ENCODE data around the gene DCLK2. TPM values are rescaled to one million over a fixed set of nuclear protein-coding genes. Genes with fewer than 3 reads are reported as not detected.

The DCLK2 gene
- total RNA-seq, 2 experiments from 2014 or later = not detected

DNA sequence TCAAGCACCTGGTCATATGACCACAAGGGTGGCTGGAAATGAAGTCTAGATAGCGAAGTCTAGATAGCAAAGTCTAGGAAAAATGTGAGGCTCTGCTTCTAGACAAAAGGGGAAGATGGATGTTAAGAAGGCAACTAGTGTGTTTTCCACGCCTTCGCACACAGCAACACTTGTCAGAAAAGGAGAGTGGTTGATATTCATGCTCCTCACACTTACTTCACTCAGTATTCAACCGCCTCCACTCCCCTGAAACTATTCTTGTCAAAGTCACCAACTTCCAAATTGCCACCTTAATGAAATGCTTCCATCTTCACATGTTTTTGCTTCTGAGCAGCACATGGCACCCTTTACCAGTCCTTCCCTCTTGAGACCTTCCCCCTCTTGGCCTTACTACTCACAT, 27.7 kb upstream of the DCLK2 start:
- H3K27ac ChIP-seq (ENCODE audit: low read depth, low read length, poor library complexity, severe bottlenecking) = no peak overlapping the region
- no peaks in the 10 kb centered on the region for H4K20me1 ChIP-seq (ENCODE audit: insufficient read depth, low read length)
- TF ChIP-seq, protein P1, sequence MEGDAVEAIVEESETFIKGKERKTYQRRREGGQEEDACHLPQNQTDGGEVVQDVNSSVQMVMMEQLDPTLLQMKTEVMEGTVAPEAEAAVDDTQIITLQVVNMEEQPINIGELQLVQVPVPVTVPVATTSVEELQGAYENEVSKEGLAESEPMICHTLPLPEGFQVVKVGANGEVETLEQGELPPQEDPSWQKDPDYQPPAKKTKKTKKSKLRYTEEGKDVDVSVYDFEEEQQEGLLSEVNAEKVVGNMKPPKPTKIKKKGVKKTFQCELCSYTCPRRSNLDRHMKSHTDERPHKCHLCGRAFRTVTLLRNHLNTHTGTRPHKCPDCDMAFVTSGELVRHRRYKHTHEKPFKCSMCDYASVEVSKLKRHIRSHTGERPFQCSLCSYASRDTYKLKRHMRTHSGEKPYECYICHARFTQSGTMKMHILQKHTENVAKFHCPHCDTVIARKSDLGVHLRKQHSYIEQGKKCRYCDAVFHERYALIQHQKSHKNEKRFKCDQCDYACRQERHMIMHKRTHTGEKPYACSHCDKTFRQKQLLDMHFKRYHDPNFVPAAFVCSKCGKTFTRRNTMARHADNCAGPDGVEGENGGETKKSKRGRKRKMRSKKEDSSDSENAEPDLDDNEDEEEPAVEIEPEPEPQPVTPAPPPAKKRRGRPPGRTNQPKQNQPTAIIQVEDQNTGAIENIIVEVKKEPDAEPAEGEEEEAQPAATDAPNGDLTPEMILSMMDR (conservative IDR thresholded peaks at IDR 0.05; ENCODE audit: low read length) = no peak
- TF ChIP-seq EZH2phosphoT487 (IDR thresholded peaks at IDR 0.05; ENCODE audit: borderline replicate concordance, low read depth, low read length) = no peak
- no peaks in the 10 kb centered on the region for H3K36me3 ChIP-seq (ENCODE audit: insufficient read depth, low read length)
- BruUV-seq (replicated peaks) = no TSS peak
- no peaks in the 10 kb centered on the region for H3K4me1 ChIP-seq (ENCODE audit: insufficient read depth, low read length, poor library complexity, severe bottlenecking)
- intact Hi-C loops (cut with micrococcal nuclease; ENCODE audit: unreplicated experiment) = no loop called here
- no peak overlapping the region for H3K4me2 ChIP-seq (ENCODE audit: low read length)
- DNase-seq (ENCODE audit: low spot score) = no peak
- no peak overlapping the region for H2AFZ ChIP-seq (ENCODE audit: low read length)
- ChIA-PET CTCF (ENCODE audit: unreplicated experiment) (no interaction called here), POLR2A (no interaction called here)
- H3K9me3 ChIP-seq (ENCODE audit: low read length) = no peaks in the 10 kb centered on the region
- no peaks in the 10 kb centered on the region for H3K9me2 ChIP-seq (ENCODE audit: insufficient read depth, low read length)
- H3K4me3 ChIP-seq (ENCODE audit: low read depth, low read length, poor library complexity, severe bottlenecking) = no peak overlapping the region
- no peaks in the 10 kb centered on the region for H3K79me2 ChIP-seq (ENCODE audit: insufficient read depth, low read depth, low read length)

DNA sequence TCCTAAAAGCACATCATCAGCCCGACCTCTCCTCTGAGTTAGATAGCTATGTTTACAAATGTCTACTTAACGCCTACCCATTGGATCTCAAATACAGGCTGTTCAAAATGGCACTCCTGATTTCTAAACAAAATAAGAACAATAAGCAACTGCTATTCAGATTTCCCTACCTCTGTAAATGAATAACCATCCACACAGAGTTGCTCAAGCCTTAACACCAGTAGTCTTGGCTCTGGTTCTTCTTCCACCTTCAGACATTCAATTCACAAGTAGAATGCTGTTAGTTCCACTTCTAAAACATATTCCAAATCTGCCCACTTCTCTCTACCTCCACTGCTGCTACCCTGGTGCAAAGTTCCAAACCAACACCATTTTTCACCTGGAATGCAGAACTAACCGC, 27.1 kb upstream of the DCLK2 start:
- Histone ChIP-seq H3K4me2 (ENCODE audit: low read length) (no peak overlapping the region), H3K9me3 (ENCODE audit: low read length) (no peaks in the 10 kb centered on the region), H3K27ac (ENCODE audit: low read depth, low read length, poor library complexity, severe bottlenecking) (no peak overlapping the region), H4K20me1 (ENCODE audit: insufficient read depth, low read length) (no peaks in the 10 kb centered on the region), H3K36me3 (ENCODE audit: insufficient read depth, low read length) (no peaks in the 10 kb centered on the region), H2AFZ (ENCODE audit: low read length) (no peak overlapping the region), H3K9me2 (ENCODE audit: insufficient read depth, low read length) (no peaks in the 10 kb centered on the region), H3K79me2 (ENCODE audit: insufficient read depth, low read depth, low read length) (no peaks in the 10 kb centered on the region), H3K4me1 (ENCODE audit: insufficient read depth, low read length, poor library complexity, severe bottlenecking) (no peaks in the 10 kb centered on the region), H3K4me3 (ENCODE audit: low read depth, low read length, poor library complexity, severe bottlenecking) (no peak overlapping the region)
- no peak for DNase-seq (ENCODE audit: low spot score)
- intact Hi-C loops (cut with micrococcal nuclease; ENCODE audit: unreplicated experiment) = no loop called here
- BruUV-seq (replicated peaks) = no TSS peak
- POLR2A ChIA-PET = no interaction called here
- CTCF ChIA-PET (ENCODE audit: unreplicated experiment) = no interaction called here
- TF ChIP-seq, protein P1 (conservative IDR thresholded peaks at IDR 0.05; ENCODE audit: low read length) = no peak
- TF ChIP-seq EZH2phosphoT487 (IDR thresholded peaks at IDR 0.05; ENCODE audit: borderline replicate concordance, low read depth, low read length) = no peak

DNA sequence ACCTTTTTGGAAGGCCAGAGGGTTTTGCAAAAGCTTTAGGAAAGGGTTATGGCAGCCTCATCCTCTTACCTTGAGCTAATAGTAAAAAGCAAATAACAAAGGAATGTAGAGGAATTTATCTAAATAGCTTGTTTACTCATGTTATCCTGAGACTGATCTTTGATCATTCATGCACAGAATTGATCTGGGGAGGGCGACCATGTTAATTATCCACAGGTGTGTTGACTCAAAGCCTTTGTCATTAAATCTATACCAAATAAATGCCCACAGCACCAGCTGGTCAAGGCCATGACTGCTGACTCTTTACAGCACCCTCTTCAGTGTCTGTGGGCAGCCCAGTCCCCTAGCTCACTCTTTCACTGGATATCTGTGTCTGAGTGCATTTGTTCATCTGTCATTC, 22.8 kb upstream of the DCLK2 start:
- Histone ChIP-seq H2AFZ (ENCODE audit: low read length) (no peak overlapping the region), H4K20me1 (ENCODE audit: insufficient read depth, low read length) (no peaks in the 10 kb centered on the region), H3K4me1 (ENCODE audit: insufficient read depth, low read length, poor library complexity, severe bottlenecking) (no peaks in the 10 kb centered on the region), H3K4me2 (ENCODE audit: low read length) (no peak overlapping the region), H3K9me2 (ENCODE audit: insufficient read depth, low read length) (no peaks in the 10 kb centered on the region), H3K9me3 (ENCODE audit: low read length) (no peaks in the 10 kb centered on the region), H3K27ac (ENCODE audit: low read depth, low read length, poor library complexity, severe bottlenecking) (no peak overlapping the region), H3K4me3 (ENCODE audit: low read depth, low read length, poor library complexity, severe bottlenecking) (no peak overlapping the region), H3K36me3 (ENCODE audit: insufficient read depth, low read length) (no peaks in the 10 kb centered on the region), H3K79me2 (ENCODE audit: insufficient read depth, low read depth, low read length) (no peaks in the 10 kb centered on the region)
- DNase-seq (ENCODE audit: low spot score) = no peak
- TF ChIP-seq, protein P1 (conservative IDR thresholded peaks at IDR 0.05; ENCODE audit: low read length) = no peak
- no peak for TF ChIP-seq EZH2phosphoT487 (IDR thresholded peaks at IDR 0.05; ENCODE audit: borderline replicate concordance, low read depth, low read length)
- ChIA-PET POLR2A (interaction anchor here (1.4 kb wide), 1 partner anchor 9 kb away, joined by 5 read pairs; no protein-coding TSS in a partner anchor), CTCF (ENCODE audit: unreplicated experiment) (no interaction called here)
- intact Hi-C loops (cut with micrococcal nuclease; ENCODE audit: unreplicated experiment) = no loop called here
- BruUV-seq (replicated peaks) = no TSS peak

Measured in OCI-LY7 (cell line).